Measurements from ENCODE around the gene YWHAE.
"Not testable (repeated sequence)": the region's sequence is repeated elsewhere in the genome, so short reads cannot be mapped to it uniquely, and the experiment has no call there.

Gene YWHAE

GRCh38 chr17:1412185-1413110 is 12.4 kb upstream of the YWHAE start:
- H3K27ac ChIP-seq = no peak overlapping the region
- no peak for TF ChIP-seq ZFX (IDR thresholded peaks at IDR 0.05; ENCODE audit: borderline replicate concordance)
- TF ChIP-seq, protein P1, sequence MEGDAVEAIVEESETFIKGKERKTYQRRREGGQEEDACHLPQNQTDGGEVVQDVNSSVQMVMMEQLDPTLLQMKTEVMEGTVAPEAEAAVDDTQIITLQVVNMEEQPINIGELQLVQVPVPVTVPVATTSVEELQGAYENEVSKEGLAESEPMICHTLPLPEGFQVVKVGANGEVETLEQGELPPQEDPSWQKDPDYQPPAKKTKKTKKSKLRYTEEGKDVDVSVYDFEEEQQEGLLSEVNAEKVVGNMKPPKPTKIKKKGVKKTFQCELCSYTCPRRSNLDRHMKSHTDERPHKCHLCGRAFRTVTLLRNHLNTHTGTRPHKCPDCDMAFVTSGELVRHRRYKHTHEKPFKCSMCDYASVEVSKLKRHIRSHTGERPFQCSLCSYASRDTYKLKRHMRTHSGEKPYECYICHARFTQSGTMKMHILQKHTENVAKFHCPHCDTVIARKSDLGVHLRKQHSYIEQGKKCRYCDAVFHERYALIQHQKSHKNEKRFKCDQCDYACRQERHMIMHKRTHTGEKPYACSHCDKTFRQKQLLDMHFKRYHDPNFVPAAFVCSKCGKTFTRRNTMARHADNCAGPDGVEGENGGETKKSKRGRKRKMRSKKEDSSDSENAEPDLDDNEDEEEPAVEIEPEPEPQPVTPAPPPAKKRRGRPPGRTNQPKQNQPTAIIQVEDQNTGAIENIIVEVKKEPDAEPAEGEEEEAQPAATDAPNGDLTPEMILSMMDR (IDR thresholded peaks at IDR 0.05) = no peak

DNA sequence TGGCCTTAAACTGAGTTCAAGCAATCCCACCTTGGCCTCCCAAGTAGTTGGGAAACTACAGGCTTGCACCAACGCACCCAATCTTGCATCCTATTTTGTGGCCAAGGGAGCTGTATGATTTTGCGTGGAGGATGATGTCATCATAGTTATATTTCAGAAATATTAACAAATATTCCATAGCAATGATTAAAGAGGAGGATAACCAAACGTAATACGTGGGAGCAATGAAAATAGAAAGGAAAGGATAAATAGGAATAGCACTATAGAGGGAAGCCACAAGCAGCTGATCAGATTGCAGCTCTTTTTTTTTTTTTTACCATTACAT is 2.2 kb upstream of the YWHAE start:
- no peak for TF ChIP-seq ZFX (IDR thresholded peaks at IDR 0.05; ENCODE audit: borderline replicate concordance)
- TF ChIP-seq, protein P1 (IDR thresholded peaks at IDR 0.05) = no peak
- no peak overlapping the region for H3K27ac ChIP-seq

GRCh38 chr17:1398931-1399678 is 917 bp downstream of the YWHAE start:
- TF ChIP-seq, protein P1 (IDR thresholded peaks at IDR 0.05) = no peak
- no peak for TF ChIP-seq ZFX (IDR thresholded peaks at IDR 0.05; ENCODE audit: borderline replicate concordance)
- peak overlapping the region; percentile 89 for H3K27ac ChIP-seq

DNA sequence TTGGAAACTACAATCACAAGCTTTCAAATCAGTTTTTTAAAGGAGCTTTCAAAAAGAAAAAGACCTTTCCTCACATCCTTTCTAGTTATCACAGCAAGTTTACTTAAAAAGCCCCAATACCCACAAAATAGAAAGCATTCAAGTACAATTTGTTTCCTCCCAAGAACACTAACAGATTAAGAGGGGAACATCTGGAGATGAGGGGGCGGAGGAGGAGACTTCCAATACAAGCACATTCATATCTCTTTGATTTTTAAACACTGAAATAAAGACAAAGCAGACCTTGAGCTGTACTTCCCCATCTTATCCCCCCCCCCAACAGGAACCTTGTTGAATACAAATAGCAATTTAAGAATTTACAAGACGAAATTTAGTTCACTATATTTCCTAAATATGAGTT is 2.0 kb downstream of the YWHAE start:
- peak overlapping the region; percentile 89 for H3K27ac ChIP-seq

DNA sequence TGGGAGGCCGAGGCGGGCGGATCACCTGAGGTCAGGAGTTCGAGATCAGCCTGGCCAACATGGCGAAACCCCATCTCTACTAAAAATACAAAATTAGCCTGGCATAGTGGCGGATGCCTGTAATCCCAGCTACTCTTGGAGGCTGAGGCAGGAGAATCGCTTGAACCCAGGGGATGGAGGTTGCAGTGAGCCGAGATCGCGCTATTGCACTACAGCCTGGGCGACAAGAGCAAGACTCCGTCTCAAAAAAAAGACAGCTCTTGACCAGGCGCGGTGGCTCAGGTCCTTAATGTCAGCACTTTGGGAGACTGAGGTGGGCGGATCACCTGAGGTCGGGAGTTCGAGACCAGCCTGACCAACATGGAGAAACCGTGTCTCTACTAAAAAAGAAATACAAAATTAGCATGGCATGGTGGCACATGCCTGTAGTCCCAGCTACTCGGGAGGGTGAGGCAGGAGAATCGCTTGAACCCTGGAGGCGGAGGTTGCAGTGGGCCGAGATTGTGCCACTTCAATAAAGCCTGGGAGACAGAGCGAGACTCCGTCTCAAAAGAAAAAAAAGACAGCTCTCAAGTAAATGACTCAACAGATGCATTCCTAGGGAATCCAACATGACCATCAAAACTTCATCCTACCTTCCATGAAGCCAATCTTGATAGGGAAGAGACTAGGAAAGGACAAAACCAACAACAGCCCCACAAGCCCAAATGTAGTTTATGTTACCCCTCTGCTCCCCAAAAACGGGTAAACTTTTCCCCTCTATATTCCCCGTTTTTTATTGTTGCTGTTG is 4.0 kb downstream of the YWHAE start:
- H3K27ac ChIP-seq = not testable (repeated sequence)

More for the DNA sequence above, 2.0 kb downstream of the YWHAE start:
- no peak for TF ChIP-seq ZFX (IDR thresholded peaks at IDR 0.05; ENCODE audit: borderline replicate concordance)

DNA sequence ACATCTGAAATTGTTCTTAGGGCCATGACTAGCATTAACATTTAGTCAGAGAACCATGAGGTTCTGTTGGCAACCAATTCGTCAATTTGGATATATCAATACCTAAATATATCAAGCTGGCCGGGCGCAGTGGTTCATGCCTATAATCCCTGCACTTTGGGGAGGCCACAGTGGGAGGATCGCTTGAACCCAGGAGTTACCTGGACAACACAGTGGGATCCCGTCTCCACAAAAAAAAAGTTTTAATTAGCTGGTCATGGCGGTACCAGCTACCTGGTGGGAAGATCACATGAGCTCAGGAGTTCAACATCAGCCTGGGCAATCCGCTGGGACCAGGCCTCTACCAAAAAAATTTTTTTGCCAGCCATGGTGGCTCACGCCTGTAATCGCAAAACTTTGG is 8.4 kb downstream of the YWHAE start:
- no peak overlapping the region for H3K27ac ChIP-seq
- TF ChIP-seq, protein P1 (IDR thresholded peaks at IDR 0.05) = no peak
- no peak for TF ChIP-seq ZFX (IDR thresholded peaks at IDR 0.05; ENCODE audit: borderline replicate concordance)

- 0 out of 2 replicates have a peak overlapping the region, but pooled peaks have one; percentile 14 for H3K27ac ChIP-seq
- TF ChIP-seq, protein P1 (IDR thresholded peaks at IDR 0.05) = no peak
- TF ChIP-seq ZFX (IDR thresholded peaks at IDR 0.05; ENCODE audit: borderline replicate concordance) = no peak
Measured at GRCh38 chr17:1390432-1391367, 9.3 kb downstream of the YWHAE start.

DNA sequence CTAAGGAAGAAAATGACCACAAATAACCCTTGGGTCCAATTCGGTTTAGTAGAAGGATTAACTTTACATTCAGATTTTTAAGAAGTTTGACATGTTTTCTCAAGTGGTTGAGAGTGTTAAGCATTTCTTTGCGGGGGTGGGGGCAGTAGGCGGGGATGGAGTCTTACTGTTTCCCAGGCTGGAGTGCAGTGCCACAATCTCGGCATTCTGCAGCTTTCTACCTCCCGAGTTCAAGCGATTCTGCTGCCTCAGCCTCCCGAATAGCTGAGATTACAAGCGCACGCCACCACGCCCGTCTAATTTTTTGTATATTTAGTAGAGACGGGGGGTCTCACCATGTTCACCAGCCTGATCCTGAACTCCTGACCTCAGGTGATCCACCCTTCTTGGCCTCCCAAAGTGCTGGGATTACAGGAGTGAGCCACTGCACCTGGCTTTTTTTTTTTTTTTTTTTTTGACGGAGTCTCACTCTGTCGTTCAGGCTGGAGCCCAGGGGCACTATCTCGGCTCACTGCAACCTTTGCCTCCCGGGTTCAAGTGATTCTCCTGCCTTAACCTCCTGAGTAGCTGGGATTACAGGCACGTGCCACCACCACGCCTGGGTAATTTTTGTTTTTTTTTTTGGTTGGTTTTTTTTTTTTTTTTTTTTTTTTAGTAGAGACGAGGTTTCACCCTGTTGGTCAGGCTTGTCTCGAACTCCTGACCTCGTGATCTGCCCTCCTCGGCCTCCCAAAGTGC is 12.4 kb downstream of the YWHAE start:
- not testable (repeated sequence) for H3K27ac ChIP-seq

DNA sequence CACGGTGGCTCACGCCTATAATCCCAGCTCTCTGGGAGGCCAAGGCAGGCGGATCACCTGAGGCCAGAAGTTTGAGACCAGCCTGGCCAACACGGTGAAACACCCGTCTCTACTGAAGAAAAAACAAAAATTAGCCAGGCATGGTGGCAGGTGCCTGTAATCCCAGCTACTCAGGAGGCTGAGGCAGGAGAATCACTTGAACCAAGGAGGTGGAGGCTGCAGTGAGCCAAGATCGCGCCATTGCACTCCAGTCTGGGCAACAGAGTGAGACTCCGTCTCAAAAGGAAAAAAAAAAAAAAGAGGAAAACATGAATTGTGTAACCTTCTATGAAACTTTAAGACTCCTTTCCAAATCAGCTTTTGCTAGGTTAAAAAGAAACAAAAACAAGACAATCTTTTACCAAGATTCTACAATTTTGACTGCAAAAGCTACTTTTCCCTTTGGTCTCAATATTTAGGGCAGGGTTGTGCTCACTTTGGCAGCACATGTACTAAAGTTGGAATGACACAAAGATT is 13.3 kb downstream of the YWHAE start:
- not testable (repeated sequence) for H3K27ac ChIP-seq
